GM18502 (cell line): ENCODE measurements around the gene DIP2C.
"Not testable (repeated sequence)": the region's sequence is repeated elsewhere in the genome, so short reads cannot be mapped to it uniquely, and the experiment has no call there.

Experiments used
- ATAC-seq: cut with Tn5 transposase; IDR thresholded peaks from one replicate; pipeline ENCODE4 v1.9.1; 2021; ENCODE audit warnings: mild to moderate bottlenecking; ENCODE audit not compliant: unreplicated experiment, poor library complexity

The DIP2C gene

GRCh38 chr10:618229-618989 is 71.1 kb downstream of the DIP2C start:
- ATAC-seq: no peak

GRCh38 chr10:617471-617870 is 72.0 kb downstream of the DIP2C start:
- ATAC-seq: no peak

- ATAC-seq: no peak
Measured at GRCh38 chr10:615583-616152, 73.8 kb downstream of the DIP2C start.

GRCh38 chr10:614790-615582 is 74.5 kb downstream of the DIP2C start:
- no peak for ATAC-seq

GRCh38 chr10:614139-614711 is 75.2 kb downstream of the DIP2C start:
- no peak for ATAC-seq

GRCh38 chr10:613271-614138 is 76.0 kb downstream of the DIP2C start:
- ATAC-seq: no peak

GRCh38 chr10:612696-613095 is 76.8 kb downstream of the DIP2C start:
- no peak for ATAC-seq

GRCh38 chr10:610642-611305 is 78.7 kb downstream of the DIP2C start:
- not testable (repeated sequence) for ATAC-seq

- ATAC-seq: no peak
Measured at GRCh38 chr10:609868-610545, 79.5 kb downstream of the DIP2C start.

- no peak for ATAC-seq
Measured at GRCh38 chr10:609262-609658, 80.2 kb downstream of the DIP2C start.

GRCh38 chr10:608331-609261 is 80.9 kb downstream of the DIP2C start:
- no peak for ATAC-seq

GRCh38 chr10:607545-608185 is 81.8 kb downstream of the DIP2C start:
- no peak for ATAC-seq

GRCh38 chr10:606762-607544 is 82.5 kb downstream of the DIP2C start:
- no peak for ATAC-seq

GRCh38 chr10:605632-606325 is 83.7 kb downstream of the DIP2C start:
- no peak for ATAC-seq

GRCh38 chr10:604716-605631 is 84.5 kb downstream of the DIP2C start:
- ATAC-seq: no peak
